Stimulated activated CD4-positive, alpha-beta T cell treated with anti-CD3 and anti-CD28 coated beads, Interleukin-15, amount 100 ng/mL, for 24 hours (primary cell): ENCODE results near the gene ACKR3.

Experiments
- DNase-seq: peaks from one replicate; pipeline ENCODE4 v3.0.0-alpha.2; 2020

ACKR3 gene

DNA sequence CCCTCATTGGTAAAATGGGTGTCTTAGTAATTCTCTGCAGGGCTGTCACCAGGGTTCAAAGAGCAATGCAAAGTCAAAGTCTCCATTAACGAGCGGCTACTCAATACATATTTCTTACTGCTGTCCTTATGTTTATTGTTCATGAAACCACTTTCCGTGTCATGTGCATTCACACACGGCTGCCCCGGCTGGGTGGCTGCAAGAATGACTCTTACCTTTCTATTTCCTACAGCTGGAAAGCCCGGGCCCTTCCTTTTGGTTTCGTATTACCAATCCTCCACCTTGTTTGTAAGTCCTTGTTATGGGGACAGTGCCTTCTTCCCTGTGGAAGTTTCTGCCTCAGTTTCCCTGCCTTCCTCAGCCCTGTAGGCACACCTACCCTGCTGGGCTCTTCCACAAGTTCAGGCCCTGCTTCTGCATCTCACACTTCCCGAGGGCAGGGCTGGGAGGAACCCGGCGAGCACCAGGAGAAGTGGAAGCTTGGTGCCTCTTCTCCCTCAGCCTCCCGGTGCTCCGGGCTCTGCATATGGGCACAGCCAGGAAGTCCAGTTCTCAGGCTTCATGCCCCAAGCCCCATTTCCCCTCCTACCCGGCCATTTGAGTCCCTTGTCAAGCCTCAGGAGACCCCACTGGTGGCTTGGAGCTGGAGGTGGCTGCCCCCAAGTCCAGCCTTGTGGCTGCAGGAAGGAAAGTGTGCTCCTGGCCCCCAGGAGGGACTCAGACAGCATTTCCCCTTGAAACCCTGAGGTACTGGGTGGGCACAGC is 18.7 kb upstream of the ACKR3 start:
- DNase-seq, result peak; percentile 44

GRCh38 chr2:236551471-236552211 is 18.0 kb upstream of the ACKR3 start:
- DNase-seq, result no peak

DNA sequence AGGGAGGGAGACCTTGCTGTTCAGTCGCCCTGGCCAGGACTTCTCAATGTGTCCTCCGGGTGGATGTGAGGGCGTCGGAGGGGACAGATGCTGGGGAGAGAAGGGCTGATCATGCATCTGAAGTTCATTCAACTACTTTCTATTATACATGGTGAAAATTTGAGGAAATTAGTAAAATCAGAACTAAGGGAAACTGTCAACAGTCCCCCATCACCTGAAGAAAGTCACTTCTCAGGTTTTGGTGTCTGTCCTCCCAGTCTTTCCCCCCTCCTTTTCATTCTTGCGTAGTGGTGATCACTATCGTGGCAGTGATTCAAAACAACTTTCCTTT is 17.4 kb upstream of the ACKR3 start:
- no peak for DNase-seq

DNA sequence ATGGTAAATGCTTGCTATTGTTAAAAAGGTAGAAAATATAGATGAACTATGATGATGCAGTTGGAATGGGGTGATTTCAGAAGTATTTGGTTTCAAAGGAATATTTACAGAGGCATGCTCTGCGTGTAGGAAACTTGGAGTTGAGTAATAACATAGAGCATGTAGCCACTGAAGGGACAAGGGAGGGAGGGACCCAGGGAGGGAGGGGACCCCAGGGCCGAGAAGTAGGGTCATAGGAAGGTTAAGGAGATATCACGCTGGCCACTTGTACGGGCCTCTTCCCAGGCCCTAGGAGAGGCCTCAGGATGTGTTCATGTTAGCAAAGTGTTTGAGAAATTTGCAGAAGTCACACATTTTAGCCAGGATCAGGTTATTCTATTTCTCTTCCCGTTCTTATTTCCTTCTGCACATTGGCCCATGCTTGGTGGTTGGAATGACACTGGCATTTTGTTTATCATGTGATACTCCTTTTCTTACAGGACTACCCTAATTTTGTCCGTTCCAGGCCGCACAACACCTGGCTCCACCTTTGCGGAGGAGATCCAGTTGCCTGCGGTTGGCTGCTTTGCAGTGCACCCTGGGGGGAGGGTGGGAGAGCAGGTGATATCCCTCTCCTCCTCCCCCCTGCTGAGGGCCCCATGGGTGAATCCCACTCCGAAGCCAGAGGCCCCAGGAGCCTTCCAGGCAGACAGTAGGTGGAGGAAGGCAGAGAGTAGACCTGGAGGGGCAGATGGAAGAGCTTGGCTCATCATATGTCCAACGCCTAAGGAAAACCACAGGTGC is 16.9 kb upstream of the ACKR3 start:
- no peak for DNase-seq

GRCh38 chr2:236553522-236553921 is 16.1 kb upstream of the ACKR3 start:
- DNase-seq, result peak; percentile 25

GRCh38 chr2:236554629-236555282 is 14.9 kb upstream of the ACKR3 start:
- peak; percentile 41 for DNase-seq

- DNase-seq, result no peak
Measured at GRCh38 chr2:236555481-236555880, 14.1 kb upstream of the ACKR3 start.

DNA sequence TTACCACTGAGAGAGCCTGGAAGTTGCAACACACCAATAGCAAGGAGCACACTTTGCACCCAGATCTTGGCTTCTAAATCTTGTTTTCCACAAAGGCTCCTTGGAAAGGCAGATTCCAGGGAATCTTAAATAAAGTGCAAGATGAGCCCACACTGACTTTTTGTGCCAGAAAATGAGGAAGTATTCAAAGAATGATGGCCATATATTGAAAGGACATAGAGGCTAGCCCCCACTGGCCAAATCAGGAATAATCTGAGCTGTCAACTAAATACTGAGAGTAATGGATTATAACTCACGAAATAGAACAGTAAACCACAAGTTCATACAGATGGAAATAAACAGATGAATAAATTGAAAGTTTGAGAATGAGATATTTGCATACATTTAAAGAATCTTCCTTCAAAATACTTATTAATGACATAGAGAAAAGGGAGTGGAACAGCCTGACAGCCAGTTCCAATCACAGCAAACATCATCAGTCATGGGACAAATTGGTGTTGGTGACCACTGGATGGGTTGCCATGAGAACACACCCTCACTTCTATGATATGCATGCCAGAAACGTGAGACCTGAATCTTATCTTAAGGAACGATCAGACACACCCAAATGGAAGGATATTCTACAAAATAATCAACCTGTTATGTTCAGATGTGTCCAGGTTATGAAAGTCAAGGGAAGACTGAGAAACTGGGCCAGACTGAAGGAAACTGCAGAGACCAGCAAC is 12.2 kb upstream of the ACKR3 start:
- DNase-seq, result no peak

DNA sequence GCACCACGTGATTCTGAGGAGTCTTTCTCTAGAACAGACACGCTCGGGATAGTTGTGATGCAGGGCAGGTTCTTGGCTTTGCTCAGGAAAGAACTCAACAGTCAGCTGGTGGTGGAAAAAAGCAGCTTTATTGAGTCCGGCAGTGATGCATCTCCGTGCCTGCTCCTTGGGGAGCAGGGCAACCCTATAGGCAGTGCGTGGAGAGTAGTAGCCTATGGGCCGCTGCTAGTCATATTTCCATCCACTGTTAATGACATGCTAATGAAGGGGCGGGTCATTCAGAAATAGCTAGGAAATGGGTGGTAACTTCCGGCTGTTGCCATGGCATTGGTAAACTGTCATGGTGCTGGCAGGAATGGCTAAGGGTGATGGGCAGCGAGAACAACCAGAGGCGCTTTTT is 11.6 kb upstream of the ACKR3 start:
- DNase-seq, result no peak

GRCh38 chr2:236558993-236559978 is 10.3 kb upstream of the ACKR3 start:
- DNase-seq, result no peak

DNA sequence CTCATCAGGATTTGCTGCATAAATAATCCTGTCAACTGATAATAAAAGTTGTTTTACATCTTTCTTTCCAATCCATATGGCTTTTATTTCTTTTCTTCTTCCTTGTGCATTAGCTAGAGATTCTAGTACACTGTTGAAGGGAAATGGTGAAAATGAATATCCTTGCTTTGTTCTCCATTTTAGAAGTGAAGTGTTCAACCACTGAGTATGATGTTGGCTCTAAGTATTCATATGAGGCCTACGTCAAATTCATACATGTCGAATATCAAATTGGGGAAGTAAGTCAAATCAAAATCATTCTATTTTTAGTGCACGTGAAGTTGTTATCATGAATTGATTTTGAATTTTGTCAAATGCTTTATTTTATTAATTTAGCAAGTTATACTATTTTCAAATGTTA is 7.8 kb upstream of the ACKR3 start:
- no peak for DNase-seq

DNA sequence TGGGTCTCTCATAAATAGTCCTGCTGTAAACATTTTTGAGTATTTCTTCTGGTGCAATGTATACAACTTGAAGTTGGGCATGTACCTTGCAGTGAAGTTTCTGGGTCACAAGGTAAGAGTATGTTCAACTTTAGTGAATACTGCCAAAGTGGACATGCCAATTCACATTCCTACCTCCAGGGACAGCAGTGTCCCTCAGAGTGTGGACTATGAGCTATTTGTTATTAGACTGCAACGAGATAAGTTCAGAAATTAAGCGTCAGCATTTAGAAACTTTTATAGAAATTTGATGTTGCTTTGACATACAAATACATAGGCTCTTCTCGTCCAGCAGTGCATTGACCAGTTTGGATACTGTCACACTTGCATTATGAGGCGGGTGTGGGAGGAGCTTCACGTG is 7.2 kb upstream of the ACKR3 start:
- DNase-seq, result no peak

GRCh38 chr2:236563953-236564352 is 5.7 kb upstream of the ACKR3 start:
- no peak for DNase-seq

GRCh38 chr2:236565212-236565611 is 4.4 kb upstream of the ACKR3 start:
- no peak for DNase-seq

GRCh38 chr2:236565879-236566402 is 3.7 kb upstream of the ACKR3 start:
- no peak for DNase-seq

- DNase-seq, result no peak
Measured at GRCh38 chr2:236566596-236566995, 3.0 kb upstream of the ACKR3 start.

- peak; percentile 65 for DNase-seq
Measured at GRCh38 chr2:236568068-236568921, 1.3 kb upstream of the ACKR3 start.

DNA sequence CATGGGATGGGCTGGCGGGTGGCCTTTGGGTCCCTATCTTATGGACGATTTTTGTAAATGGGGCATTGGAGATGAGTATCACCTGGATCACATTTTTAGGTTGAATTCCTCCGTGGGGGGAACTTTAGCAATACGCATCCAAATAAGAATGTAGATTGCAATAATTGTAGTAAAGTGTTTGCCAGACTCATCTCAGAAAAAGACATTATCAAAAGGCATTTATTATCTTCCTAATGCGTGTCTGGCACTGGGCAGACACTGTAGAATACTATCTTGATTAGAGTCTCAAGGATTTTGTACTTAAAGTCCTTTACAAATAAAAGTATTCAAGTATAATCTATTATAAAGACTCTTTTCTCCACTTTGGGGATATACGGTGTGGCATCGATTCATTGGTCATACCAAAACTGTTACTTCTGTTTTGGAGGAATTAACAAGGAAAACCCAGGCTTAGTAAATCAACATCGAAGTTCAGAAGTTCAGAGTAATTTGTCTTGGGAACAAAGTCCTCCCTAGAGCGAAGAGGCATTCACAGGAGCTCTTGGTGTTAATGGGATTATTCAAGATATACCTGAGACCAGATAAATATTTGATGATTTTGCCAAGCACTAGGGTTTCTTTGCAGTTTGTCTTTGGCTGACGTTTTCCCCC is 578 bp upstream of the ACKR3 start:
- no peak for DNase-seq

DNA sequence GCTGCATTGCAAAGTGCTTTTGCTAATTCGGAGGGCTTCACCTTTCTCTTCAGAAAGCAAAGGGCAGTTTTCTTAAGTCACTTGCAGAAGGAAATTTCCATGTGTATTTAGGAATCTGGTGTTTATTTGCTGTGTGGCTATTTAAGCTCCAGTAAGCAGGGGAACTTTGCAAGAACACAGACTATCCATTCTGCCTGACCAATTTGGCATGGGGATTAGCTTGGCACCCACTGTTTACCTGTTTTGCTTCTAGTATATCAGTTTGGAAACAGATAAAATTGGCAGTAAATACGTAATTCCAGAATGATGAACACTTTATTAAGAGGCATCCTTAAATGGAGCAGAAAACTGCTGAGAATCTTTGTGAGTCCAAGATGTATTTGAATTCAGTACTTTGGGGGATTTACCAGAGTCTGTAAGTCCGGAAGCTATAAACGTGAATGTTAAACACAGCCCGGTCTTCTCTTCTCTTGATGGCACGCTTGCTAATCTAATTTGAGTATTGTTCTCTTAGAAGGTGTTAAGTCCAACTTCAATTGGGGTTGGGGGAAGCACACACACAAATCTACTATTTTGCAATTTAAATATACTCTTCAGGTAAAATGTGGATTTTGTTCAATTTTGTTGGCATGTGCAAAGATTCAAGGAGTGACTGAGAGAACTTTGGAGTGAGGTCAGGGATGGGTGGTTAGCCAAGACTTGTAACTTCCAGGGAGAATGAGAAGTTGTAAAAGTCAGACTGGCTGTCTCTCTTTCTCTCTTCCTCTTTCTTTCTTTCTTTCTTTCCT is 650 bp downstream of the ACKR3 start:
- no peak for DNase-seq
